Activated naive CD4-positive, alpha-beta T cell treated with Interleukin-2 at 50 U/mL for 16 hours (primary cell): ENCODE data around the gene RAB3GAP2.
"Not testable (repeated sequence)": the region's sequence is repeated elsewhere in the genome, so short reads cannot be mapped to it uniquely, and the experiment has no call there.

Source experiments
- DNase-seq: peaks from one replicate; pipeline ENCODE4 v3.0.0-alpha.2; 2020

The RAB3GAP2 gene

GRCh38 chr1:220287129-220287528 lies 14.9 kb upstream of the RAB3GAP2 start:
- DNase-seq = no peak

GRCh38 chr1:220283625-220284024 lies 11.4 kb upstream of the RAB3GAP2 start:
- no peak for DNase-seq

GRCh38 chr1:220281159-220281574 lies 8.9 kb upstream of the RAB3GAP2 start:
- DNase-seq = no peak

GRCh38 chr1:220280249-220280648 lies 8.0 kb upstream of the RAB3GAP2 start:
- no peak for DNase-seq

- DNase-seq = no peak
Observed at GRCh38 chr1:220278991-220279390, 6.7 kb upstream of the RAB3GAP2 start.

GRCh38 chr1:220275430-220275829 lies 3.2 kb upstream of the RAB3GAP2 start:
- no peak for DNase-seq

- DNase-seq = no peak
Observed at GRCh38 chr1:220274251-220274855, 2.1 kb upstream of the RAB3GAP2 start.

- DNase-seq = no peak
Observed at GRCh38 chr1:220272841-220273090, 513 bp upstream of the RAB3GAP2 start.

- no peak for DNase-seq
Observed at GRCh38 chr1:220271706-220272046, 577 bp downstream of the RAB3GAP2 start.

GRCh38 chr1:220269036-220269435 lies 3.2 kb downstream of the RAB3GAP2 start:
- no peak for DNase-seq

- no peak for DNase-seq
Observed at GRCh38 chr1:220267630-220268029, 4.6 kb downstream of the RAB3GAP2 start.

GRCh38 chr1:220260228-220260627 lies 12.0 kb downstream of the RAB3GAP2 start:
- not testable (repeated sequence) for DNase-seq

GRCh38 chr1:220259756-220260155 lies 12.5 kb downstream of the RAB3GAP2 start:
- DNase-seq = not testable (repeated sequence)

GRCh38 chr1:220256194-220256593 lies 16.1 kb downstream of the RAB3GAP2 start:
- DNase-seq = not testable (repeated sequence)

GRCh38 chr1:220255204-220255603 lies 17.0 kb downstream of the RAB3GAP2 start:
- no peak for DNase-seq

- not testable (repeated sequence) for DNase-seq
Observed at GRCh38 chr1:220253290-220253689, 19.0 kb downstream of the RAB3GAP2 start.

- no peak for DNase-seq
Observed at GRCh38 chr1:220251272-220251671, 21.0 kb downstream of the RAB3GAP2 start.

GRCh38 chr1:220250681-220251080 lies 21.6 kb downstream of the RAB3GAP2 start:
- no peak for DNase-seq

- DNase-seq = no peak
Observed at GRCh38 chr1:220249522-220249921, 22.7 kb downstream of the RAB3GAP2 start.

GRCh38 chr1:220248715-220249265 lies 23.5 kb downstream of the RAB3GAP2 start:
- DNase-seq = not testable (repeated sequence)

- not testable (repeated sequence) for DNase-seq
Observed at GRCh38 chr1:220245900-220246299, 26.4 kb downstream of the RAB3GAP2 start.

GRCh38 chr1:220243947-220244346 lies 28.3 kb downstream of the RAB3GAP2 start:
- DNase-seq = no peak

GRCh38 chr1:220241072-220241663 lies 31.1 kb downstream of the RAB3GAP2 start:
- DNase-seq = no peak

- DNase-seq = no peak
Observed at GRCh38 chr1:220239966-220240365, 32.3 kb downstream of the RAB3GAP2 start.

GRCh38 chr1:220239213-220239612 lies 33.0 kb downstream of the RAB3GAP2 start:
- DNase-seq = no peak
